Smooth muscle cell (in vitro differentiated cells): ENCODE results near the gene EPHB3. TPM values are rescaled to one million over a fixed set of nuclear protein-coding genes. Genes with fewer than 3 reads are reported as not detected.

Source experiments
- DNase-seq: peaks from one replicate; lab custom pipeline; 2025; ENCODE audit not compliant: unreplicated experiment; lab: John Stamatoyannopoulos, UW
- H2AFZ ChIP-seq: fragments of 200-600 bp; sonication (generic); 2 replicates; pipeline ENCODE4 v1.6.0; 2016; ENCODE audit warnings: antibody characterized with exemption, low read depth, mild to moderate bottlenecking
- H3F3A ChIP-seq: fragments of 200-600 bp; sonication (generic); 2 replicates; pipeline ENCODE4 v1.6.0; 2017; ENCODE audit warnings: antibody characterized with exemption, low read depth
- H3K27ac ChIP-seq: fragments of 200-600 bp; sonication (generic); 2 replicates; pipeline ENCODE4 v1.5.1; 2016; ENCODE audit warnings: low read depth, mild to moderate bottlenecking
- H3K27me3 ChIP-seq: fragments of 200-600 bp; sonication (generic); 2 replicates; pipeline ENCODE4 v1.6.1; 2016; ENCODE audit warnings: low read depth, mild to moderate bottlenecking
- H3K36me3 ChIP-seq: fragments of 200-600 bp; sonication (generic); 2 replicates; pipeline ENCODE4 v1.5.1; 2016; ENCODE audit warnings: low read depth
- H3K4me1 ChIP-seq: fragments of 200-600 bp; sonication (generic); 2 replicates; pipeline ENCODE4 v1.5.1; 2016; ENCODE audit warnings: low read depth
- H3K4me2 ChIP-seq: fragments of 200-600 bp; sonication (generic); 2 replicates; pipeline ENCODE4 v1.6.0; 2016; ENCODE audit warnings: mild to moderate bottlenecking
- H3K4me3 ChIP-seq: fragments of 200-600 bp; sonication (generic); 2 replicates; pipeline ENCODE4 v1.5.1; 2016; ENCODE audit warnings: mild to moderate bottlenecking
- H3K79me2 ChIP-seq: fragments of 200-600 bp; sonication (generic); 2 replicates; pipeline ENCODE4 v1.6.0; 2016; ENCODE audit warnings: low read depth, mild to moderate bottlenecking
- H3K9ac ChIP-seq: fragments of 200-600 bp; sonication (generic); 2 replicates; pipeline ENCODE4 v1.6.0; 2016; ENCODE audit warnings: low read depth
- H3K9me3 ChIP-seq: fragments of 200-600 bp; sonication (generic); replicated peaks from 2 replicates; pipeline ENCODE4 v1.5.1; 2016; ENCODE audit warnings: low read depth
- H4K20me1 ChIP-seq: fragments of 200-600 bp; sonication (generic); 2 replicates; pipeline ENCODE4 v1.6.0; 2016; ENCODE audit warnings: low read depth
- WGBS: methylation state at CpG from one replicate; pipeline ENCODE4 v1.1.7; 2016; ENCODE audit warnings: low lambda C conversion rate; 5-methylcytosine and 5-hydroxymethylcytosine counted together
- polyA plus RNA-seq: library from polyadenylated mRNA; unstranded; fragments of >200 nt; fragmentation: Nextera tagmentation; extraction: Ambion mirVana; gene quantifications from 2 replicates; pipeline ENCODE4 v1.2.1, GENCODE V29; 2016
- total RNA-seq: library from RNA; depleted of rRNA; stranded (reverse); fragments of >200 nt; gene quantifications from 2 replicates; pipeline ENCODE4 v1.2.3, GENCODE V29; 2014
- TF ChIP-seq, protein P1 (sequence below): fragments of 200-600 bp; sonication (generic); IDR thresholded peaks from 2 replicates; pipeline ENCODE4 v1.5.1; 2017; ENCODE audit warnings: borderline replicate concordance, mild to moderate bottlenecking, antibody characterized with exemption; ENCODE audit not compliant: insufficient read depth, poor library complexity, severe bottlenecking

The EPHB3 gene
- total and polyA plus RNA-seq, 2 experiments from 2014 or later: 11.1 to 23.1 TPM

DNA sequence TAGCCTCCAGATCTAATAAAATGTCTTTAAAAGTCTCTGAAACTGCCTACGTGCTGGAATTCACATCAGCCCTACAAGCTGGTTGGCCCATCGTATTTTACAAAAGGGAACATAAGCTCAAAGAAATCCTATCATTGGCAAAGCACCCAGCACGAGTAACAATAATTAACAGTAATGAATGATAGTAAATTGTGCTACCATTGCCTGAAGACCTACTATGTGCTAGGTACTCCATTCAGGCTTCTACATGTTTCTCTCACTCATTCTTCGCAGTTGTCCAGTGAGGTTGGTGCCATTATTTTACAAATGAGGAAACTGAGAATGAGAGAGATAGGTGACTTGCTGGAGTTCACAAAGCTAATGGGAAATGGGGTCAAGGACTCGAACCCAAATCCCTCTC, 7.1 kb upstream of the EPHB3 start:
- 93% methylated on average over 5 of the region's 5 CpGs for WGBS

DNA sequence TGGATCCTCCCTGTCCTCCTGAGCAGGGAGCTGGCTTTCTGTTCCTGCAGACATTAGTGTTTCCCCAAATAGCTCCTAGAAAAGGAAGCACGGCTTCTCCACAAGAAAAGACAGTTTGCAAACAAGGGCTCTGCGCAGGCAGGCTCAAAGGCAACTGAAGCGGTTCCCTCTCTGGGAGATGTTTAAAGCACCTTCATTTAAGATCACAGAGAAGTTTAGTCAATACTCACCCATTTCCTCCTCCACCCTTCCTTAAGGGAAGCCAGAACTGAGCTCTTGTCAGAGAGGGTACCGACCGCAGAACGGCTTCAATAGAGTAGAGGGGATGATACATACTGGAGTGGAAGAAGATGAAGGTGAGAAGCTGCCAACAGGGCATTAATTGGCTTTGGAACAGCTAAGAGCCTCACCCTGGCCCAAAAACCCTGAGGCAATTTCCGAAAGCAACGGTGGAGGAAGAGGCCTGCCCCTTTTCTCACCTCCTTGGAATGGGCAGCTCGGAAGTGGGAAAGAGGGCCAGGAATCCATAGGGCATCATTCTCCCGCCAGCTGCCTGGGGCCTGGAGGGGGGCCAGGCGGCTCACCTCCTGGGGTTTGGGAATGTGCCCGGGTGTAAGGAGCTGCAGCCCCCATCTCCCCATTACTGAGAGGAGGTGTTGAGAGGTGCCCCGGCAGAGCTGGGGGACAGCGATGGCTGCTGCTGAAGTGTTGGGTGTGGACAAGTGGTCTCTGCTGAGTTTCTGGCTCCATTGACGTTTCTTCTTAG, 4.8 kb upstream of the EPHB3 start:
- no peaks in the 10 kb centered on the region for H3K9me3 ChIP-seq
- no peak overlapping the region for H3K4me3 ChIP-seq
- no peaks in the 10 kb centered on the region for H4K20me1 ChIP-seq
- no peak overlapping the region for H3K4me2 ChIP-seq
- H3K27ac ChIP-seq: no peak overlapping the region
- H3K27me3 ChIP-seq: peaks cover 22% of the 10 kb centered on the region
- TF ChIP-seq, protein P1, sequence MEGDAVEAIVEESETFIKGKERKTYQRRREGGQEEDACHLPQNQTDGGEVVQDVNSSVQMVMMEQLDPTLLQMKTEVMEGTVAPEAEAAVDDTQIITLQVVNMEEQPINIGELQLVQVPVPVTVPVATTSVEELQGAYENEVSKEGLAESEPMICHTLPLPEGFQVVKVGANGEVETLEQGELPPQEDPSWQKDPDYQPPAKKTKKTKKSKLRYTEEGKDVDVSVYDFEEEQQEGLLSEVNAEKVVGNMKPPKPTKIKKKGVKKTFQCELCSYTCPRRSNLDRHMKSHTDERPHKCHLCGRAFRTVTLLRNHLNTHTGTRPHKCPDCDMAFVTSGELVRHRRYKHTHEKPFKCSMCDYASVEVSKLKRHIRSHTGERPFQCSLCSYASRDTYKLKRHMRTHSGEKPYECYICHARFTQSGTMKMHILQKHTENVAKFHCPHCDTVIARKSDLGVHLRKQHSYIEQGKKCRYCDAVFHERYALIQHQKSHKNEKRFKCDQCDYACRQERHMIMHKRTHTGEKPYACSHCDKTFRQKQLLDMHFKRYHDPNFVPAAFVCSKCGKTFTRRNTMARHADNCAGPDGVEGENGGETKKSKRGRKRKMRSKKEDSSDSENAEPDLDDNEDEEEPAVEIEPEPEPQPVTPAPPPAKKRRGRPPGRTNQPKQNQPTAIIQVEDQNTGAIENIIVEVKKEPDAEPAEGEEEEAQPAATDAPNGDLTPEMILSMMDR: no peak
- no peak overlapping the region for H3K9ac ChIP-seq
- no peaks in the 10 kb centered on the region for H3K36me3 ChIP-seq
- no peak overlapping the region for H2AFZ ChIP-seq
- no peaks in the 10 kb centered on the region for H3F3A ChIP-seq
- WGBS: 83% methylated on average over 15 of the region's 15 CpGs
- H3K79me2 ChIP-seq: peaks cover 2% of the 10 kb centered on the region
- DNase-seq: no peak
- peaks cover 5% of the 10 kb centered on the region for H3K4me1 ChIP-seq

More for the DNA sequence above, 7.1 kb upstream of the EPHB3 start:
- Histone ChIP-seq H4K20me1 (no peaks in the 10 kb centered on the region), H3K4me1 (no peaks in the 10 kb centered on the region), H3K4me3 (no peak overlapping the region), H3K27me3 (peaks cover 22% of the 10 kb centered on the region), H3K36me3 (no peaks in the 10 kb centered on the region), H3K27ac (no peak overlapping the region), H3K4me2 (no peak overlapping the region), H3K9ac (no peak overlapping the region), H2AFZ (no peak overlapping the region), H3K79me2 (no peaks in the 10 kb centered on the region), H3F3A (no peaks in the 10 kb centered on the region), H3K9me3 (no peaks in the 10 kb centered on the region)
- TF ChIP-seq, protein P1: no peak
- DNase-seq: no peak

DNA sequence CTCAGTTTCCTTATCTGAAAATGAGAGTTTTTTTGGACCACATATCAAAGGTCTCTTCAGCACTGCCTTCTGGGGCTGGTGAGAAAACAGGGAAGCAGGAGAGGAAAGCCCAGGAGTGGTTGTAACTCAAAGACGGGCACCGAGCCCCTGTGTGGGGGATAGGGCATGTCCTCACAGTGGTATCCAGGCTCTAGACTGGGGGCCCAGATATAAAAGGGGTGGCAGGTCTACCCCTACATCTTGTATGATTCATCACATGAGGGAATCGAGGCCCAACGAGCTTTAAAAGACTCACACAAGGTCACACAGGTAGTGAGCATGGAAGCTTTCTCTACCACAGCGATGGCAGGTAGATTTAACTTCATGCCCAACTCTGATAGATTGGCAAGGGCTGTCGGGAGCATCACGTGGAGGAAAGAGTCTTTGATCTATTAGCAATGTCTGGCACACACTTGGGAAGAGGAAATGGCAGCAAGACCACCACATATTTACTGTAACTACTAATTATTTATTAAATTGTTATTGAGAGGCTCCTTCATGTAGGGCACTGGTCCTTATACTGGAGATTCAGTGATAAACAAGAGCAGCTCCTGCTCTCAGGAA, 4.1 kb upstream of the EPHB3 start:
- Histone ChIP-seq H3K4me1 (peaks cover 5% of the 10 kb centered on the region), H3K27ac (no peak overlapping the region), H3K4me3 (no peak overlapping the region), H3F3A (no peaks in the 10 kb centered on the region), H3K9ac (no peak overlapping the region), H4K20me1 (peaks cover 2% of the 10 kb centered on the region), H3K36me3 (no peaks in the 10 kb centered on the region), H3K79me2 (peaks cover 7% of the 10 kb centered on the region), H3K27me3 (peaks cover 22% of the 10 kb centered on the region), H2AFZ (no peak overlapping the region), H3K4me2 (no peak overlapping the region), H3K9me3 (no peaks in the 10 kb centered on the region)
- no peak for DNase-seq
- 84% methylated on average over 7 of the region's 7 CpGs for WGBS
- TF ChIP-seq, protein P1: no peak
